ENCODE data around the gene LY6G6C.
A peak's percentile ranks its signal among the peaks of the same experiment; 100 is the strongest.

The LY6G6C gene

GRCh38 chr6:31741815-31742214 is 20.3 kb upstream of the LY6G6C start:
- DNase-seq (ENCODE audit: low spot score) = no peak

- no peak for DNase-seq (ENCODE audit: low spot score)
Observed at GRCh38 chr6:31740397-31741223, 19.1 kb upstream of the LY6G6C start.

GRCh38 chr6:31739639-31740396 is 18.3 kb upstream of the LY6G6C start, which contains the start of gene MSH5:
Gene MSH5 (plus strand): TSS chr6:31740005. CDS start chr6:31740467, 462 bp downstream.
- DNase-seq (ENCODE audit: low spot score) = peak; percentile 100

GRCh38 chr6:31737991-31738979 is 16.7 kb upstream of the LY6G6C start:
- DNase-seq (ENCODE audit: low spot score) = peak; percentile 68

GRCh38 chr6:31737315-31737990 is 15.9 kb upstream of the LY6G6C start:
- peak; percentile 26 for DNase-seq (ENCODE audit: low spot score)

GRCh38 chr6:31736768-31737314 is 15.3 kb upstream of the LY6G6C start:
- no peak for DNase-seq (ENCODE audit: low spot score)

- peak; percentile 65 for DNase-seq (ENCODE audit: low spot score)
Observed at GRCh38 chr6:31736021-31736767, 14.6 kb upstream of the LY6G6C start, which contains the start of gene CLIC1. Gene CLIC1 (minus strand): TSS chr6:31736530. CDS start chr6:31736300, 230 bp downstream.

- no peak for DNase-seq (ENCODE audit: low spot score)
Observed at GRCh38 chr6:31734821-31735406, 13.4 kb upstream of the LY6G6C start.

- no peak for DNase-seq (ENCODE audit: low spot score)
Observed at GRCh38 chr6:31734247-31734820, 12.8 kb upstream of the LY6G6C start.

- no peak for DNase-seq (ENCODE audit: low spot score)
Observed at GRCh38 chr6:31733734-31734133, 12.2 kb upstream of the LY6G6C start.

GRCh38 chr6:31732029-31732428 is 10.5 kb upstream of the LY6G6C start:
- DNase-seq (ENCODE audit: low spot score) = no peak

GRCh38 chr6:31730631-31731086 is 9.1 kb upstream of the LY6G6C start:
- peak; percentile 31 for DNase-seq (ENCODE audit: low spot score)

- DNase-seq (ENCODE audit: low spot score) = peak; percentile 79
Observed at GRCh38 chr6:31729979-31730630, 8.6 kb upstream of the LY6G6C start.

GRCh38 chr6:31729515-31729978 is 8.0 kb upstream of the LY6G6C start:
- peak; percentile 81 for DNase-seq (ENCODE audit: low spot score)

- no peak for DNase-seq (ENCODE audit: low spot score)
Observed at GRCh38 chr6:31728767-31729514, 7.4 kb upstream of the LY6G6C start, which contains the start of gene DDAH2. Gene DDAH2 (minus strand): TSS chr6:31729299. CDS start chr6:31729161, 138 bp downstream.

- no peak for DNase-seq (ENCODE audit: low spot score)
Observed at GRCh38 chr6:31727717-31728671, 6.4 kb upstream of the LY6G6C start.
